HFF-Myc (cell line): ENCODE measurements around the gene PCYOX1L.
A peak's percentile ranks its signal among the peaks of the same experiment; 100 is the strongest.

Experiments used
- DNase-seq: peaks from one replicate; pipeline ENCODE4 v3.0.0-alpha.2; 2011; ENCODE audit warnings: low read depth; ENCODE audit errors: extremely low read depth
- H3K4me3 ChIP-seq: replicated peaks from 2 replicates; pipeline ENCODE4 v1.5.1; 2011; ENCODE audit warnings: low read depth, mild to moderate bottlenecking, control low read depth, low read length
- CTCF ChIP-seq: IDR thresholded peaks from 2 replicates; pipeline ENCODE4 v1.5.1; 2012; ENCODE audit warnings: mild to moderate bottlenecking, low read depth, low read length, control low read depth; ENCODE audit errors: missing control alignments

PCYOX1L gene

DNA sequence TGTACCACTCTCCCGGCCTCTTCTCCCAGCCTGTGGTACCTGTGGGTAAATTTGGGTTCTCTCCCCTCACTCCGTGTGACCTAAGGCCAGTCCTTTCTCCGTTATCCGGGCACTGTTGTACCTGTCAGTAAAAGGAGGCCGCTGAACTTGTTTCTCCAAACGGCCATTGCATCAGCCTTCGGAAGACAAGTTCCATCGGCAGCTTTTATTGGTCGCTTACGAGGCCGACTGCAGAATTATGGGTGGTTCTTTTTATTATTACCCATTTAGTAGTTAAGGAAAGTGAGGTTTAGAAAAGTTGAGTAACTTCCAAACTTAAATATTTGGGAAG, 12.0 kb upstream of the PCYOX1L start:
- no peak for DNase-seq
- peak overlapping the region; percentile 99 for H3K4me3 ChIP-seq
- no peak for TF ChIP-seq CTCF

GRCh38 chr5:149348518-149348917, 9.3 kb upstream of the PCYOX1L start:
- no peak for DNase-seq
- H3K4me3 ChIP-seq: no peak overlapping the region
- no peak for TF ChIP-seq CTCF

DNA sequence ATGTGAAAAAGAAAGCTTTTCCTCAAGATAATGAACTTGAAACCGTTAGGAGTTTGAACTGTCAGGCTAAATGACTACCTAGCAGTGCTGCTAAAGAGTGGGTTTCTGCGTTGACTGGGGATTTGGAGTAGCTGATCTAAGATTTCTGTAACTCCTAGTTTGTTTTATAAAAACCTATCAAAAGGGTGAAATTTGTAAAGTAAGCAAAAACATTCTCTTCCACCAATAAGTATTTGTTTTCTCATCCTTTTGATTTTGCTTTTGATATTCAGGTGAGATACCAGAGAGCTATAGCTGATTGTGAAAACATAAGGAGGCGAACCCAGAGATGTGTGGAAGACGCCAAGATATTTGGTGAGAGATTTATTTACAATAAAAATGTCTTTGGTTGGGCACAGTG, 8.5 kb upstream of the PCYOX1L start:
- H3K4me3 ChIP-seq: no peak overlapping the region
- no peak for DNase-seq
- no peak for TF ChIP-seq CTCF

DNA sequence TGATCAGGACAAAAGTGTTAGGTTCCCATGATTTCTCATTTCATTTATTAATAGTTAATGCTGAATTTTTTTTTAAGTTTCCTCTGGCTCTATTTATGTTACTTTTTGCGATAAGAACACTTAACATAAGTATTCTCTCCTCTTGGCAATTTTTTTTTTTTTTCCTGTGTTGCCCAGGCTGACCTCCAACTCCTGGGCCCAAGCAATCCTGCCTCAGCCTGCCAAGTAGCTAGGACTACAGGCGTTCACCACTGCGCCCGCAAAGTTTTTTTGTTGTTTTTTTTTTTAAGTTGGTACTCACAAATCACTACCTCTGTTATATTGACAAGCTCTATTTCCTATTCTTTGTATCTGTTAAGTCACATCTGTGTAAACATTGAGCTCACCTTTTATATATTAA, 5.7 kb upstream of the PCYOX1L start:
- no peak for TF ChIP-seq CTCF
- DNase-seq: no peak
- H3K4me3 ChIP-seq: no peak overlapping the region

DNA sequence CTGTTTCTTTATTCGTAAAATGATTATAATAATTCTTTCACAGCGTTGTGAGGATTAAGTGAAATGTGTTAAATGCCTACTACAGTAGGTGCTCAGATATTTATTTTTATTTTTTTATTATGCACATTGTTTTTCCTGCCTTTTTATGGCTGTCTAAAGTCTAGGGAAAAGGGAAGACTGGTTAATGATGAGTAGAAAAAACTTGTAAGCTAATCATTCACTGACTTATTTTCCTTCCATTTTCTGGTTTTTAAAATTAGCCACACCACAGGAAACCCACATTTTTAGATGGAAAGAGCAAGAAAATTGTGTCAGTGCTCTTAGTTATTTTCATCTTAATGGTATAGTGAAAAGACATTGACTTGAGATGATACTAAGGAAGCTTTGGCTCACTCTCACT, 3.9 kb upstream of the PCYOX1L start:
- H3K4me3 ChIP-seq: no peak overlapping the region
- DNase-seq: no peak
- no peak for TF ChIP-seq CTCF

DNA sequence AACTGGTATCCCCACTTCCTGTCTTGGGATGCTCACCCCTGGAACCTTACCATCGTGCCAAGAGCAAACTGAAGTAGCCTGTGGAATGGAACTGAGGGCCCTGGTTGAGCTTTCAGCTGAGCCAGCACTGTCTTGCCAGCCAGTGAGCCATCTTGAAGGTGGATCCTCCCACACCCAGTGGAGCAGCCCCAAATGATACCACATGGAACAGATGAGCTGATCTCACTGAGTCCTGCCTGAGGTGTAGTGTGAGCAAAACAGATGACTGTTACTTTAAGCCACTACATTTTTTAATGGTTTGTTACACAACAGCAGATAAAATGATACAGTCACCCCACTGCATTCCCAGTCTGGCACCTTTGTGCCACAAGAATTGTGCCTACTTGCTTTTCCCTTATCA, 2.2 kb upstream of the PCYOX1L start:
- no peak overlapping the region for H3K4me3 ChIP-seq
- no peak for DNase-seq
- TF ChIP-seq CTCF: no peak

- DNase-seq: no peak
- H3K4me3 ChIP-seq: no peak overlapping the region
- TF ChIP-seq CTCF: no peak
These were observed 1.5 kb upstream of the PCYOX1L start for GRCh38 chr5:149356391-149356790.
